ENCODE results near the gene CENPW.

CENPW gene

GRCh38 chr6:126335210-126335609 lies 4.7 kb upstream of the CENPW start:
- H3K4me3 ChIP-seq: no peak overlapping the region
- no peak for DNase-seq

GRCh38 chr6:126337323-126337722 lies 2.6 kb upstream of the CENPW start:
- Histone ChIP-seq H3K36me3 (no peaks in the 10 kb centered on the region), H3K27ac (peak overlapping the region in 1 of 2 donors; percentile 22), H3K9me3 (no peaks in the 10 kb centered on the region), H3K4me3 (no peak overlapping the region), H3K4me1 (peaks cover 0 to 21% (median 10%) of the 10 kb centered on the region in 4 donors), H3K27me3 (no peaks in the 10 kb centered on the region)
- intact Hi-C loops (cut with DNase I; ENCODE audit: low total_unique reads): no loop called here
- TF ChIP-seq CTCF (IDR thresholded peaks at IDR 0.05): no peak
- peak in 1 of 2 donors; percentile 58 for DNase-seq

More at GRCh38 chr6:126335210-126335609, 4.7 kb upstream of the CENPW start:
- intact Hi-C loops (cut with DNase I; ENCODE audit: low total_unique reads): no loop called here
- no peak for TF ChIP-seq CTCF (IDR thresholded peaks at IDR 0.05)
- H3K27me3 ChIP-seq: no peaks in the 10 kb centered on the region
- peaks cover 0 to 5% (median 0%) of the 10 kb centered on the region in 4 donors for H3K4me1 ChIP-seq
- H3K9me3 ChIP-seq: no peaks in the 10 kb centered on the region
- no peak overlapping the region for H3K27ac ChIP-seq
- no peaks in the 10 kb centered on the region for H3K36me3 ChIP-seq

GRCh38 chr6:126341126-126341525 lies 1.2 kb downstream of the CENPW start:
- Histone ChIP-seq H3K4me1 (peaks cover 0 to 21% (median 10%) of the 10 kb centered on the region in 4 donors), H3K36me3 (no peaks in the 10 kb centered on the region), H3K27ac (no peak overlapping the region), H3K4me3 (peak overlapping the region; percentile 60 to 67), H3K9me3 (no peaks in the 10 kb centered on the region), H3K27me3 (no peaks in the 10 kb centered on the region)
- intact Hi-C loops (cut with DNase I; ENCODE audit: low total_unique reads): no loop called here
- DNase-seq: no peak
- TF ChIP-seq CTCF (IDR thresholded peaks at IDR 0.05): no peak

GRCh38 chr6:126344181-126344580 lies 4.3 kb downstream of the CENPW start:
- no peak overlapping the region for H3K4me3 ChIP-seq
- intact Hi-C loops (cut with DNase I; ENCODE audit: low total_unique reads): no loop called here

GRCh38 chr6:126351960-126352359 lies 12.0 kb downstream of the CENPW start:
- DNase-seq: no peak
- H3K27me3 ChIP-seq: no peaks in the 10 kb centered on the region
- no peak overlapping the region for H3K4me3 ChIP-seq
- intact Hi-C loops (cut with DNase I; ENCODE audit: low total_unique reads): no loop called here
- no peaks in the 10 kb centered on the region for H3K36me3 ChIP-seq
- no peak for TF ChIP-seq CTCF (IDR thresholded peaks at IDR 0.05)
- H3K4me1 ChIP-seq: no peaks in the 10 kb centered on the region
- no peaks in the 10 kb centered on the region for H3K9me3 ChIP-seq
- no peak overlapping the region for H3K27ac ChIP-seq

More at GRCh38 chr6:126344181-126344580, 4.3 kb downstream of the CENPW start:
- H3K9me3 ChIP-seq: no peaks in the 10 kb centered on the region
- no peak for TF ChIP-seq CTCF (IDR thresholded peaks at IDR 0.05)
- DNase-seq: no peak
- H3K27me3 ChIP-seq: no peaks in the 10 kb centered on the region
- H3K27ac ChIP-seq: no peak overlapping the region
- H3K4me1 ChIP-seq: peaks cover 0 to 16% (median 10%) of the 10 kb centered on the region in 4 donors
- H3K36me3 ChIP-seq: no peaks in the 10 kb centered on the region

- no peaks in the 10 kb centered on the region for H3K4me1 ChIP-seq
- H3K27me3 ChIP-seq: no peaks in the 10 kb centered on the region
- no peak overlapping the region for H3K4me3 ChIP-seq
- TF ChIP-seq CTCF (IDR thresholded peaks at IDR 0.05): no peak
- intact Hi-C loops (cut with DNase I; ENCODE audit: low total_unique reads): no loop called here
- DNase-seq: no peak
- no peak overlapping the region for H3K27ac ChIP-seq
- H3K9me3 ChIP-seq: no peaks in the 10 kb centered on the region
- no peaks in the 10 kb centered on the region for H3K36me3 ChIP-seq
These were observed 12.6 kb downstream of the CENPW start for GRCh38 chr6:126352514-126352913.
